DMS 273 (cell line): Measurements from ENCODE around the gene PAOX.
"Not testable (repeated sequence)": the region's sequence is repeated elsewhere in the genome, so short reads cannot be mapped to it uniquely, and the experiment has no call there.

ENCODE experiments used
- DNase-seq: peaks from one replicate; lab custom pipeline; 2025; ENCODE audit not compliant: unreplicated experiment; lab: John Stamatoyannopoulos, UW

The PAOX gene

GRCh38 chr10:133362846-133363245 is 16.2 kb upstream of the PAOX start:
- no peak for DNase-seq

- no peak for DNase-seq
Measured at GRCh38 chr10:133364645-133365431, 14.2 kb upstream of the PAOX start.

GRCh38 chr10:133365461-133366129 is 13.5 kb upstream of the PAOX start:
- DNase-seq, result no peak

GRCh38 chr10:133366130-133366478 is 13.0 kb upstream of the PAOX start:
- no peak for DNase-seq

GRCh38 chr10:133366751-133367150 is 12.3 kb upstream of the PAOX start:
- DNase-seq, result no peak

- not testable (repeated sequence) for DNase-seq
Measured at GRCh38 chr10:133367461-133367860, 11.6 kb upstream of the PAOX start.

GRCh38 chr10:133368153-133368552 is 10.9 kb upstream of the PAOX start:
- no peak for DNase-seq

GRCh38 chr10:133370030-133370786 is 8.9 kb upstream of the PAOX start:
- DNase-seq, result no peak

GRCh38 chr10:133372507-133372906 is 6.6 kb upstream of the PAOX start:
- DNase-seq, result no peak

GRCh38 chr10:133373174-133374090 is 5.6 kb upstream of the PAOX start, which contains the start of gene ECHS1:
Gene ECHS1, minus strand, starts transcription at chr10:133373354. Its CDS starts 21 bp downstream, at chr10:133373333.
- peak; percentile 95 for DNase-seq

- no peak for DNase-seq
Measured at GRCh38 chr10:133375357-133376115, 3.5 kb upstream of the PAOX start.

GRCh38 chr10:133376183-133376582 is 2.9 kb upstream of the PAOX start:
- DNase-seq, result not testable (repeated sequence)

GRCh38 chr10:133377025-133377817 is 1.8 kb upstream of the PAOX start:
- no peak for DNase-seq

- DNase-seq, result no peak
Measured at GRCh38 chr10:133377818-133378250, 1.2 kb upstream of the PAOX start.

GRCh38 chr10:133378251-133379096 is 588 bp upstream of the PAOX start:
- peak; percentile 71 for DNase-seq

GRCh38 chr10:133379801-133380666 is 972 bp downstream of the PAOX start:
- no peak for DNase-seq

GRCh38 chr10:133381036-133381435 is 2.0 kb downstream of the PAOX start:
- DNase-seq, result no peak
